GM18909 (cell line): ENCODE data around the gene C9orf153.

Source experiments
- ATAC-seq: cut with Tn5 transposase; IDR thresholded peaks from one replicate; pipeline ENCODE4 v1.9.1; 2021; ENCODE audit warnings: mild to moderate bottlenecking; ENCODE audit not compliant: unreplicated experiment, poor library complexity

C9orf153 gene

GRCh38 chr9:86274821-86275643, 15.6 kb upstream of the C9orf153 start:
- no peak for ATAC-seq

- no peak for ATAC-seq
These were observed 12.8 kb upstream of the C9orf153 start for GRCh38 chr9:86272221-86272620.

GRCh38 chr9:86263876-86264275, 4.4 kb upstream of the C9orf153 start:
- ATAC-seq = no peak

- no peak for ATAC-seq
These were observed 3.0 kb upstream of the C9orf153 start for GRCh38 chr9:86262492-86262891.

GRCh38 chr9:86257391-86257790, 2.1 kb downstream of the C9orf153 start:
- no peak for ATAC-seq

- ATAC-seq = no peak
These were observed 2.8 kb downstream of the C9orf153 start for GRCh38 chr9:86256653-86257052.

GRCh38 chr9:86253577-86253976, 5.9 kb downstream of the C9orf153 start:
- no peak for ATAC-seq

GRCh38 chr9:86252870-86253269, 6.6 kb downstream of the C9orf153 start:
- no peak for ATAC-seq

- no peak for ATAC-seq
These were observed 9.3 kb downstream of the C9orf153 start for GRCh38 chr9:86250123-86250522.

GRCh38 chr9:86248746-86249145, 10.7 kb downstream of the C9orf153 start:
- ATAC-seq = no peak

- peak; percentile 96 for ATAC-seq
These were observed 12.7 kb downstream of the C9orf153 start for GRCh38 chr9:86246752-86247161.

GRCh38 chr9:86242071-86242470, 17.4 kb downstream of the C9orf153 start:
- no peak for ATAC-seq

GRCh38 chr9:86241216-86241615, 18.2 kb downstream of the C9orf153 start:
- no peak for ATAC-seq

GRCh38 chr9:86238861-86239770, 20.3 kb downstream of the C9orf153 start:
- ATAC-seq = no peak

- no peak for ATAC-seq
These were observed 28.6 kb downstream of the C9orf153 start for GRCh38 chr9:86230858-86231257.

- ATAC-seq = no peak
These were observed 36.8 kb downstream of the C9orf153 start for GRCh38 chr9:86222667-86223066.

GRCh38 chr9:86219606-86220005, 39.9 kb downstream of the C9orf153 start:
- no peak for ATAC-seq

- no peak for ATAC-seq
These were observed 42.2 kb downstream of the C9orf153 start for GRCh38 chr9:86217076-86217755.

- no peak for ATAC-seq
These were observed 52.3 kb downstream of the C9orf153 start for GRCh38 chr9:86207193-86207592.

- peak; percentile 58 for ATAC-seq
These were observed 57.0 kb downstream of the C9orf153 start for GRCh38 chr9:86202338-86202882.
